ENCODE measurements around the gene COL1A2. TPM values are rescaled to one million over a fixed set of nuclear protein-coding genes. Genes with fewer than 3 reads are reported as not detected.

The COL1A2 gene
- total and polyA plus RNA-seq, 2 of the 13 experiments (the other 11 are each of a cell fraction or from before 2014, with no cell fraction given) = not detected

DNA sequence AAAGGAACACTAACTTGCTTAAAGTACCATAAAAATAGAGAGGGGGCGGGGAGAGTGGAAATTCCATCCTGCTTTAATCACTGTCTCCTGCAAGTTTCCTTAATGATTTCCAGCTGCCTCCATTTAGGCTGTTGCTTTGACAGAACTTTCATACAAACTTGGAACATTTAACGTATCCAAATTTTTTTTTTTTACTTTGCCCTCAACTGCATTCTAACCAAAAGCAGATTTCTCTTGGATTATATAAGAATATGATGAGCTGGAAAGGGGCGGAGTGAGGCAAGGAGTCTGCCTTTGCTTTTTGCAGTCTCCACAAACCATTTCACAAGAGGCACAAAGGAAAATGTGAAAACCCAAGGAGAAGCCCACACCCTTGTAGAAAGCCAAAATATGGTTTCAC is 46.6 kb upstream of the COL1A2 start:
- ATAC-seq (no peak), FAIRE-seq (no peak), DNase-seq (ENCODE audit: low spot score) (no peak)
- intact Hi-C loops (cut with micrococcal nuclease; ENCODE audit: unreplicated experiment) = no loop called here
- no peaks in the 10 kb centered on the region for H3K4me1 ChIP-seq (ENCODE audit: insufficient read depth, low read length)
- no peak for TF ChIP-seq XRCC5 (optimal IDR thresholded peaks at IDR 0.05; ENCODE audit: low read length)
- TF ChIP-seq ZNF160 (CRISPR knock-in tag; IDR thresholded peaks at IDR 0.05) = no peak
- no peak for TF ChIP-seq TBP (CRISPR knock-in tag; IDR thresholded peaks at IDR 0.05)
- TF ChIP-seq, protein P1, sequence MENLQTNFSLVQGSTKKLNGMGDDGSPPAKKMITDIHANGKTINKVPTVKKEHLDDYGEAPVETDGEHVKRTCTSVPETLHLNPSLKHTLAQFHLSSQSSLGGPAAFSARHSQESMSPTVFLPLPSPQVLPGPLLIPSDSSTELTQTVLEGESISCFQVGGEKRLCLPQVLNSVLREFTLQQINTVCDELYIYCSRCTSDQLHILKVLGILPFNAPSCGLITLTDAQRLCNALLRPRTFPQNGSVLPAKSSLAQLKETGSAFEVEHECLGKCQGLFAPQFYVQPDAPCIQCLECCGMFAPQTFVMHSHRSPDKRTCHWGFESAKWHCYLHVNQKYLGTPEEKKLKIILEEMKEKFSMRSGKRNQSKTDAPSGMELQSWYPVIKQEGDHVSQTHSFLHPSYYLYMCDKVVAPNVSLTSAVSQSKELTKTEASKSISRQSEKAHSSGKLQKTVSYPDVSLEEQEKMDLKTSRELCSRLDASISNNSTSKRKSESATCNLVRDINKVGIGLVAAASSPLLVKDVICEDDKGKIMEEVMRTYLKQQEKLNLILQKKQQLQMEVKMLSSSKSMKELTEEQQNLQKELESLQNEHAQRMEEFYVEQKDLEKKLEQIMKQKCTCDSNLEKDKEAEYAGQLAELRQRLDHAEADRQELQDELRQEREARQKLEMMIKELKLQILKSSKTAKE (CRISPR knock-in tag; IDR thresholded peaks at IDR 0.05; ENCODE audit: borderline replicate concordance) = no peak
- TF ChIP-seq RAD21 (CRISPR knock-in tag; IDR thresholded peaks at IDR 0.05) = no peak
- TF ChIP-seq, protein P2, sequence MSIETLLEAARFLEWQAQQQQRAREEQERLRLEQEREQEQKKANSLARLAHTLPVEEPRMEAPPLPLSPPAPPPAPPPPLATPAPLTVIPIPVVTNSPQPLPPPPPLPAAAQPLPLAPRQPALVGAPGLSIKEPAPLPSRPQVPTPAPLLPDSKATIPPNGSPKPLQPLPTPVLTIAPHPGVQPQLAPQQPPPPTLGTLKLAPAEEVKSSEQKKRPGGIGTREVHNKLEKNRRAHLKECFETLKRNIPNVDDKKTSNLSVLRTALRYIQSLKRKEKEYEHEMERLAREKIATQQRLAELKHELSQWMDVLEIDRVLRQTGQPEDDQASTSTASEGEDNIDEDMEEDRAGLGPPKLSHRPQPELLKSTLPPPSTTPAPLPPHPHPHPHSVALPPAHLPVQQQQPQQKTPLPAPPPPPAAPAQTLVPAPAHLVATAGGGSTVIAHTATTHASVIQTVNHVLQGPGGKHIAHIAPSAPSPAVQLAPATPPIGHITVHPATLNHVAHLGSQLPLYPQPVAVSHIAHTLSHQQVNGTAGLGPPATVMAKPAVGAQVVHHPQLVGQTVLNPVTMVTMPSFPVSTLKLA (IDR thresholded peaks at IDR 0.05) = no peak
- TF ChIP-seq KMT2B (CRISPR knock-in tag; IDR thresholded peaks at IDR 0.05) = no peak
- TF ChIP-seq, protein P3, sequence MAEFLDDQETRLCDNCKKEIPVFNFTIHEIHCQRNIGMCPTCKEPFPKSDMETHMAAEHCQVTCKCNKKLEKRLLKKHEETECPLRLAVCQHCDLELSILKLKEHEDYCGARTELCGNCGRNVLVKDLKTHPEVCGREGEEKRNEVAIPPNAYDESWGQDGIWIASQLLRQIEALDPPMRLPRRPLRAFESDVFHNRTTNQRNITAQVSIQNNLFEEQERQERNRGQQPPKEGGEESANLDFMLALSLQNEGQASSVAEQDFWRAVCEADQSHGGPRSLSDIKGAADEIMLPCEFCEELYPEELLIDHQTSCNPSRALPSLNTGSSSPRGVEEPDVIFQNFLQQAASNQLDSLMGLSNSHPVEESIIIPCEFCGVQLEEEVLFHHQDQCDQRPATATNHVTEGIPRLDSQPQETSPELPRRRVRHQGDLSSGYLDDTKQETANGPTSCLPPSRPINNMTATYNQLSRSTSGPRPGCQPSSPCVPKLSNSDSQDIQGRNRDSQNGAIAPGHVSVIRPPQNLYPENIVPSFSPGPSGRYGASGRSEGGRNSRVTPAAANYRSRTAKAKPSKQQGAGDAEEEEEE (CRISPR knock-in tag; IDR thresholded peaks at IDR 0.05; ENCODE audit: borderline replicate concordance) = no peak
- TF ChIP-seq, protein P4, sequence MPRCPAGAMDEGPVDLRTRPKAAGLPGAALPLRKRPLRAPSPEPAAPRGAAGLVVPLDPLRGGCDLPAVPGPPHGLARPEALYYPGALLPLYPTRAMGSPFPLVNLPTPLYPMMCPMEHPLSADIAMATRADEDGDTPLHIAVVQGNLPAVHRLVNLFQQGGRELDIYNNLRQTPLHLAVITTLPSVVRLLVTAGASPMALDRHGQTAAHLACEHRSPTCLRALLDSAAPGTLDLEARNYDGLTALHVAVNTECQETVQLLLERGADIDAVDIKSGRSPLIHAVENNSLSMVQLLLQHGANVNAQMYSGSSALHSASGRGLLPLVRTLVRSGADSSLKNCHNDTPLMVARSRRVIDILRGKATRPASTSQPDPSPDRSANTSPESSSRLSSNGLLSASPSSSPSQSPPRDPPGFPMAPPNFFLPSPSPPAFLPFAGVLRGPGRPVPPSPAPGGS (CRISPR knock-in tag; IDR thresholded peaks at IDR 0.05) = no peak
- TF ChIP-seq, protein P5, sequence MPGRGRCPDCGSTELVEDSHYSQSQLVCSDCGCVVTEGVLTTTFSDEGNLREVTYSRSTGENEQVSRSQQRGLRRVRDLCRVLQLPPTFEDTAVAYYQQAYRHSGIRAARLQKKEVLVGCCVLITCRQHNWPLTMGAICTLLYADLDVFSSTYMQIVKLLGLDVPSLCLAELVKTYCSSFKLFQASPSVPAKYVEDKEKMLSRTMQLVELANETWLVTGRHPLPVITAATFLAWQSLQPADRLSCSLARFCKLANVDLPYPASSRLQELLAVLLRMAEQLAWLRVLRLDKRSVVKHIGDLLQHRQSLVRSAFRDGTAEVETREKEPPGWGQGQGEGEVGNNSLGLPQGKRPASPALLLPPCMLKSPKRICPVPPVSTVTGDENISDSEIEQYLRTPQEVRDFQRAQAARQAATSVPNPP (CRISPR knock-in tag; IDR thresholded peaks at IDR 0.05) = no peak
- in situ Hi-C loops (cut with HindIII; ENCODE audit: extremely low pct_ligation_motif_present, low pct_unique_long_range_greater_than_20kb) = no loop called here
- no peak overlapping the region for H2AFZ ChIP-seq (ENCODE audit: low read length)
- no peaks in the 10 kb centered on the region for H3K36me3 ChIP-seq (replicated peaks in 1 of 2; ENCODE audit: control insufficient read depth in 1 of 2, insufficient read depth in 2 of 2, low read length in 2 of 2)
- H3K9me3 ChIP-seq (ENCODE audit: low read length) = no peaks in the 10 kb centered on the region
- H3K4me2 ChIP-seq (ENCODE audit: low read depth, low read length) = no peak overlapping the region
- H3K79me2 ChIP-seq (ENCODE audit: insufficient read depth, low read length) = no peaks in the 10 kb centered on the region
- BruUV-seq (replicated peaks) = no TSS peak
- H3K27ac ChIP-seq (ENCODE audit: extremely low read length, insufficient read depth, low read length) = no peak overlapping the region
- no peaks in the 10 kb centered on the region for H4K20me1 ChIP-seq (ENCODE audit: insufficient read depth, low read length)
- no peak overlapping the region for H3K9ac ChIP-seq (ENCODE audit: insufficient read depth, low read depth, low read length)
- ChIA-PET POLR2A (no interaction called here), CTCF (ENCODE audit: low intra/inter-chr PET ratio, low total read pairs) (no interaction called here)
- H3K4me3 ChIP-seq (replicated peaks in 1 of 3; ENCODE audit: insufficient read depth in 1 of 3, low read depth in 2 of 3, low read length in 3 of 3) = no peak overlapping the region
- H3K27me3 ChIP-seq (ENCODE audit: control insufficient read depth in 1 of 2, insufficient read depth in 2 of 2, low read length in 2 of 2) = peaks cover 0 to 3% of the 10 kb centered on the region in 2 experiments; a peak in 2 of 5 replicates
- 2% methylated on average over 3 of the region's 3 CpGs for WGBS (ENCODE audit: low lambda C conversion rate)
